K562 (cell line): ENCODE measurements around the gene RPS10. TPM values are rescaled to one million over a fixed set of nuclear protein-coding genes. Genes with fewer than 3 reads are reported as not detected.

ENCODE experiments used
- BCLAF1 ChIP-seq, 2 experiments: fragments of 450-650 bp in 1 of 2; IDR thresholded peaks; 2 replicates each; pipeline ENCODE4 v1.6.1; 2011 to 2017; ENCODE audit warnings: low read depth in 2 of 2, antibody characterized with exemption in 1 of 2, borderline replicate concordance in 1 of 2, low read length in 1 of 2, mild to moderate bottlenecking in 1 of 2, mixed read lengths in 1 of 2; ENCODE audit not compliant: control insufficient read depth in 1 of 2
- DEAF1 ChIP-seq: fragments of 450-650 bp; formaldehyde crosslinking; IDR thresholded peaks from 2 replicates; pipeline ENCODE4 v1.4.0; 2020; ENCODE audit warnings: mild to moderate bottlenecking, moderate library complexity
- FOS ChIP-seq: IDR thresholded peaks from 3 replicates; pipeline ENCODE4 v1.6.1; 2011; ENCODE audit not compliant: insufficient read length; ENCODE audit errors: extremely low read depth
- FUS ChIP-seq: fragments of 200-400 bp; formaldehyde crosslinking; optimal IDR thresholded peaks from 2 replicates; pipeline ENCODE3; 2017; ENCODE audit warnings: low read depth, low read length
- HIVEP1 ChIP-seq: fragments of 250-450 bp; sonication (Bioruptor Pico); IDR thresholded peaks from 2 replicates; pipeline ENCODE4 v1.4.0; 2020; ENCODE audit warnings: mild to moderate bottlenecking
- HMG20A ChIP-seq: fragments of 450-650 bp; formaldehyde crosslinking; conservative IDR thresholded peaks from 2 replicates; pipeline ENCODE4 v1.4.0; 2020; ENCODE audit warnings: mild to moderate bottlenecking, mixed read lengths
- KDM4B ChIP-seq, 2 experiments: fragments of 450-650 bp in 1 of 2; sonication (generic) in 1 of 2; IDR thresholded peaks; 2 replicates each; pipeline ENCODE4 v1.6.1; 2016 to 2017; ENCODE audit warnings: borderline replicate concordance in 2 of 2, antibody characterized with exemption in 1 of 2, low read depth in 1 of 2, mild to moderate bottlenecking in 1 of 2
- MYBL2 ChIP-seq, 2 experiments: fragments of 450-650 bp in 1 of 2; sonication (generic) in 1 of 2; formaldehyde crosslinking in 1 of 2; IDR thresholded peaks; 2 replicates each; pipeline versions ENCODE4 v1.6.1 to v1.8.1; 2017 to 2022; ENCODE audit warnings: borderline replicate concordance in 1 of 2, inconsistent platforms in 1 of 2, low read depth in 1 of 2, mild to moderate bottlenecking in 1 of 2, missing genetic modification reagents in 1 of 2, moderate library complexity in 1 of 2
- STAT6 ChIP-seq: sonication (generic); formaldehyde crosslinking; IDR thresholded peaks from 2 replicates; pipeline ENCODE4 v1.8.1; 2023; ENCODE audit warnings: mild to moderate bottlenecking, missing genetic modification reagents
- ZNF140 ChIP-seq: fragments of 250-450 bp; sonication (Bioruptor Pico); IDR thresholded peaks from 2 replicates; pipeline ENCODE4 v1.8.0; 2021; ENCODE audit warnings: moderate library complexity, mild to moderate bottlenecking, inconsistent platforms
- ZNF717 ChIP-seq: fragments of 250-450 bp; sonication (Bioruptor Pico); IDR thresholded peaks from 2 replicates; pipeline ENCODE4 v1.5.0; 2021
- polyA plus RNA-seq, 8 experiments: library from polyadenylated mRNA; depleted of rRNA in 4 of 8; stranded (reverse) in 5 of 8; unstranded in 3 of 8; fragments of >200 nt; fragmentation: Nextera tagmentation in 2 of 8; fragmentation: Illumina TruSeq in 1 of 8; extraction: Ambion mirVana in 2 of 8; extraction: Trizol in 1 of 8; gene quantifications; 2 replicates each; pipeline versions ENCODE4 v1.2.1 to v1.2.3, GENCODE V29; 2011 to 2014; ENCODE audit warnings: inconsistent platforms in 1 of 8, missing spikeins in 1 of 8
- total RNA-seq, 7 experiments: library from RNA; depleted of rRNA in 6 of 7; stranded (reverse); fragments of >200 nt in 6 of 7; fragmentation: Illumina TruSeq in 2 of 7; extraction: Trizol in 2 of 7; gene quantifications; 2 replicates each; pipeline versions ENCODE4 v1.2.1 to v1.2.3, GENCODE V29; 2011 to 2021; ENCODE audit warnings: low replicate concordance in 1 of 7
- TF ChIP-seq, protein P1 (sequence below): fragments of 200-800 bp; sonication (Bioruptor generic); IDR thresholded peaks from 2 replicates; pipeline ENCODE4 v1.6.1; 2016; ENCODE audit warnings: missing genetic modification characterization, missing compliant biosample characterization

The RPS10 gene
- total and polyA plus RNA-seq, 9 of the 15 experiments (the other 6 are each of a cell fraction or from before 2014, with no cell fraction given), result 2,680 to 5,251 (median 3,876) TPM

- TF ChIP-seq, protein P1, sequence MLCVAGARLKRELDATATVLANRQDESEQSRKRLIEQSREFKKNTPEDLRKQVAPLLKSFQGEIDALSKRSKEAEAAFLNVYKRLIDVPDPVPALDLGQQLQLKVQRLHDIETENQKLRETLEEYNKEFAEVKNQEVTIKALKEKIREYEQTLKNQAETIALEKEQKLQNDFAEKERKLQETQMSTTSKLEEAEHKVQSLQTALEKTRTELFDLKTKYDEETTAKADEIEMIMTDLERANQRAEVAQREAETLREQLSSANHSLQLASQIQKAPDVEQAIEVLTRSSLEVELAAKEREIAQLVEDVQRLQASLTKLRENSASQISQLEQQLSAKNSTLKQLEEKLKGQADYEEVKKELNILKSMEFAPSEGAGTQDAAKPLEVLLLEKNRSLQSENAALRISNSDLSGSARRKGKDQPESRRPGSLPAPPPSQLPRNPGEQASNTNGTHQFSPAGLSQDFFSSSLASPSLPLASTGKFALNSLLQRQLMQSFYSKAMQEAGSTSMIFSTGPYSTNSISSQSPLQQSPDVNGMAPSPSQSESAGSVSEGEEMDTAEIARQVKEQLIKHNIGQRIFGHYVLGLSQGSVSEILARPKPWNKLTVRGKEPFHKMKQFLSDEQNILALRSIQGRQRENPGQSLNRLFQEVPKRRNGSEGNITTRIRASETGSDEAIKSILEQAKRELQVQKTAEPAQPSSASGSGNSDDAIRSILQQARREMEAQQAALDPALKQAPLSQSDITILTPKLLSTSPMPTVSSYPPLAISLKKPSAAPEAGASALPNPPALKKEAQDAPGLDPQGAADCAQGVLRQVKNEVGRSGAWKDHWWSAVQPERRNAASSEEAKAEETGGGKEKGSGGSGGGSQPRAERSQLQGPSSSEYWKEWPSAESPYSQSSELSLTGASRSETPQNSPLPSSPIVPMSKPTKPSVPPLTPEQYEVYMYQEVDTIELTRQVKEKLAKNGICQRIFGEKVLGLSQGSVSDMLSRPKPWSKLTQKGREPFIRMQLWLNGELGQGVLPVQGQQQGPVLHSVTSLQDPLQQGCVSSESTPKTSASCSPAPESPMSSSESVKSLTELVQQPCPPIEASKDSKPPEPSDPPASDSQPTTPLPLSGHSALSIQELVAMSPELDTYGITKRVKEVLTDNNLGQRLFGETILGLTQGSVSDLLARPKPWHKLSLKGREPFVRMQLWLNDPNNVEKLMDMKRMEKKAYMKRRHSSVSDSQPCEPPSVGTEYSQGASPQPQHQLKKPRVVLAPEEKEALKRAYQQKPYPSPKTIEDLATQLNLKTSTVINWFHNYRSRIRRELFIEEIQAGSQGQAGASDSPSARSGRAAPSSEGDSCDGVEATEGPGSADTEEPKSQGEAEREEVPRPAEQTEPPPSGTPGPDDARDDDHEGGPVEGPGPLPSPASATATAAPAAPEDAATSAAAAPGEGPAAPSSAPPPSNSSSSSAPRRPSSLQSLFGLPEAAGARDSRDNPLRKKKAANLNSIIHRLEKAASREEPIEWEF (CRISPR knock-in tag), result no peak
- TF ChIP-seq DEAF1 (CRISPR knock-in tag), result no peak
- no peak for TF ChIP-seq MYBL2 (IDR thresholded peaks at IDR 0.05; ENCODE audit: low read depth)
- no peak for TF ChIP-seq MYBL2 (CRISPR knock-in tag; IDR thresholded peaks at IDR 0.05; ENCODE audit: borderline replicate concordance)
- TF ChIP-seq ZNF717 (CRISPR knock-in tag), result no peak
- TF ChIP-seq BCLAF1 (IDR thresholded peaks at IDR 0.05; ENCODE audit: borderline replicate concordance in 1 of 2, control insufficient read depth in 1 of 2, low read depth in 2 of 2, low read length in 1 of 2), result no peak
- no peak for TF ChIP-seq KDM4B (IDR thresholded peaks at IDR 0.05; ENCODE audit: borderline replicate concordance in 2 of 2, low read depth in 1 of 2)
- TF ChIP-seq HMG20A (CRISPR knock-in tag), result no peak
- TF ChIP-seq HIVEP1 (CRISPR knock-in tag), result no peak
- no peak for TF ChIP-seq STAT6 (CRISPR knock-in tag)
- TF ChIP-seq FUS, result no peak
- no peak for TF ChIP-seq FOS
- no peak for TF ChIP-seq ZNF140
Observed at GRCh38 chr6:34462551-34462971, 36.7 kb upstream of the RPS10 start (continued).
